Ovary (tissue), 3 donors: ENCODE data around the gene TEKT3.

Source experiments
- EP300 ChIP-seq: sonication (generic); formaldehyde crosslinking; IDR thresholded peaks from one replicate; pipeline ENCODE4 v1.6.1; 2017; ENCODE audit warnings: antibody characterized with exemption
- POLR2A ChIP-seq: fragments of 450-650 bp; IDR thresholded peaks from one replicate; pipeline ENCODE4 v1.6.1; 2017; ENCODE audit warnings: antibody characterized with exemption, mild to moderate bottlenecking, moderate library complexity
- TF ChIP-seq, protein P1 (sequence below), 3 donors: fragments of 450-650 bp in 2 of 3; fragments of 200-600 bp in 1 of 3; IDR thresholded peaks; one replicate each; pipeline versions ENCODE4 v1.5.1 to v1.8.0; 2016 to 2022; ENCODE audit warnings: antibody characterized with exemption in 3 of 3, mild to moderate bottlenecking in 1 of 3
- donor health status: DM: no; HTN: no; CAD: no.

DNA sequence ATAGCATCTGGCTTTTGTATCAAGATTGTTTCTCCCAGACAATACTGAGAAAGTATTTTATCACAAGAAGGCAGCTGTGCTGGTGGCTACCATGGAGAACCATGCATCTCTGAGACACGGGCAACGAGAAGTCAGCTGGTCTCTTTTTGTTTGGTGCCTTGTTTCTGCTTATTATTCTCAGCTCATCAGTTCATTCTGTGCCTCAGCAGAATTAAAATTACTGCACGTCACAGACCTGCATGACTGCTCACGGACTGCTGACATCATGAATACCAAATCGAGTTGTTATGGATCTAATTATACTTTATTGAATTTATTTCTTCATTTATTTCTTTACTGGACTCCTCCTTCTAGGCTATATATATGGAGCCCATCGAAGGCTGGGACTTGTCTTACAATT is 57.3 kb downstream of the TEKT3 start:
- TF ChIP-seq, protein P1, sequence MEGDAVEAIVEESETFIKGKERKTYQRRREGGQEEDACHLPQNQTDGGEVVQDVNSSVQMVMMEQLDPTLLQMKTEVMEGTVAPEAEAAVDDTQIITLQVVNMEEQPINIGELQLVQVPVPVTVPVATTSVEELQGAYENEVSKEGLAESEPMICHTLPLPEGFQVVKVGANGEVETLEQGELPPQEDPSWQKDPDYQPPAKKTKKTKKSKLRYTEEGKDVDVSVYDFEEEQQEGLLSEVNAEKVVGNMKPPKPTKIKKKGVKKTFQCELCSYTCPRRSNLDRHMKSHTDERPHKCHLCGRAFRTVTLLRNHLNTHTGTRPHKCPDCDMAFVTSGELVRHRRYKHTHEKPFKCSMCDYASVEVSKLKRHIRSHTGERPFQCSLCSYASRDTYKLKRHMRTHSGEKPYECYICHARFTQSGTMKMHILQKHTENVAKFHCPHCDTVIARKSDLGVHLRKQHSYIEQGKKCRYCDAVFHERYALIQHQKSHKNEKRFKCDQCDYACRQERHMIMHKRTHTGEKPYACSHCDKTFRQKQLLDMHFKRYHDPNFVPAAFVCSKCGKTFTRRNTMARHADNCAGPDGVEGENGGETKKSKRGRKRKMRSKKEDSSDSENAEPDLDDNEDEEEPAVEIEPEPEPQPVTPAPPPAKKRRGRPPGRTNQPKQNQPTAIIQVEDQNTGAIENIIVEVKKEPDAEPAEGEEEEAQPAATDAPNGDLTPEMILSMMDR (IDR thresholded peaks at IDR 0.05): no peak
- TF ChIP-seq POLR2A (no peak), EP300 (no peak)
